Endothelial cell of umbilical vein (primary cell): ENCODE data around the gene TBC1D5.

Source experiments
- CTCF ChIP-seq, 2 donors: IDR thresholded peaks; 1 replicate in 1 of 2; 2 replicates in 1 of 2; pipeline ENCODE4 v1.5.1; 2011; ENCODE audit warnings: low read length in 2 of 2, mild to moderate bottlenecking in 2 of 2, moderate library complexity in 2 of 2, control low read depth in 1 of 2, inconsistent platforms in 1 of 2, low read depth in 1 of 2; ENCODE audit not compliant: insufficient read depth in 1 of 2; ENCODE audit errors: extremely low read depth in 1 of 2
- POLR2A ChIP-seq: IDR thresholded peaks from 2 replicates; pipeline ENCODE4 v1.6.1; 2012; ENCODE audit warnings: low read depth, mild to moderate bottlenecking, control low read depth, low read length

DNA sequence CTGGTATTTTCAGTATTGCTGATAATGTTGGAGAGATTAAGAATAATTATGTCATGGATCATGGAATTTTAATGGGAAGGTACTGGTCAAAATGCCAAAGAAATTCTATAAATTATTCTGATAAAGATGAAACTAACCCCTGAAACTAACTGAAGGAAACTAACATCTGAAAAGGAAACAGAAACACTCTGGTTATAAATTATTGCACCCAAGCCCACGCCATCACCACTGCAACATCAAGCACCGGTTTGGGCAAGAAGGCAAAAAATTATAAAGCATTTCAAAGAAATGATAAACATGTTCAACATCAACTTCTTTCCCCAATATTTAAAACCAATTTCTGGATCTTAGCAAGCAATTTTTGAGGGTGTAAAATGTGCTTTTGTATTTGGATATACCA, 372.5 kb downstream of the TBC1D5 start:
- TF ChIP-seq CTCF (IDR thresholded peaks at IDR 0.05; ENCODE audit: extremely low read depth in 1 of 2, insufficient read depth in 1 of 2, low read depth in 1 of 2, low read length in 2 of 2): no peak
- TF ChIP-seq POLR2A: no peak
